H9 (cell line): ENCODE results near the gene MYO18B. TPM values are rescaled to one million over a fixed set of nuclear protein-coding genes. Genes with fewer than 3 reads are reported as not detected.

ENCODE experiments used
- DNase-seq: peaks from one replicate; pipeline ENCODE4 v3.0.0-alpha.2; 2017
- H2AFZ ChIP-seq: one replicate; pipeline ENCODE4 v1.6.1; 2013; ENCODE audit warnings: mild to moderate bottlenecking, low read length, control low read depth, moderate library complexity
- H2AK5ac ChIP-seq: 2 replicates; pipeline ENCODE4 v1.6.1; 2013; ENCODE audit warnings: low read length, control low read depth, mixed read lengths; ENCODE audit not compliant: insufficient read length
- H2BK120ac ChIP-seq: one replicate; pipeline ENCODE4 v1.6.1; 2013; ENCODE audit warnings: low read depth, mild to moderate bottlenecking, low read length, control low read depth, inconsistent platforms; ENCODE audit not compliant: poor library complexity, severe bottlenecking
- H2BK12ac ChIP-seq: 2 replicates; pipeline ENCODE4 v1.6.1; 2013; ENCODE audit warnings: low read length, control low read depth, mixed read lengths, low read depth; ENCODE audit not compliant: insufficient read length
- H2BK15ac ChIP-seq: 2 replicates; pipeline ENCODE4 v1.6.1; 2013; ENCODE audit warnings: low read depth, low read length, control low read depth
- H2BK20ac ChIP-seq: one replicate; pipeline ENCODE4 v1.6.1; 2013; ENCODE audit warnings: low read depth, mild to moderate bottlenecking, low read length, control low read depth, inconsistent platforms; ENCODE audit not compliant: poor library complexity, severe bottlenecking
- H2BK5ac ChIP-seq: 2 replicates; pipeline ENCODE4 v1.6.1; 2013; ENCODE audit warnings: low read length, control low read depth, mixed read lengths; ENCODE audit not compliant: insufficient read length
- H3K14ac ChIP-seq: 2 replicates; pipeline ENCODE4 v1.6.1; 2013; ENCODE audit warnings: low read length, control low read depth; ENCODE audit not compliant: insufficient read depth
- H3K18ac ChIP-seq: 2 replicates; pipeline ENCODE4 v1.6.1; 2013; ENCODE audit warnings: low read depth, mild to moderate bottlenecking, mixed read lengths, low read length, control low read depth; ENCODE audit not compliant: insufficient read length
- H3K23ac ChIP-seq: 2 replicates; pipeline ENCODE4 v1.6.1; 2013; ENCODE audit warnings: low read length, control low read depth, mixed read lengths, low read depth; ENCODE audit not compliant: insufficient read length
- H3K23me2 ChIP-seq: 2 replicates; pipeline ENCODE4 v1.6.1; 2013; ENCODE audit warnings: low read depth, mild to moderate bottlenecking, mixed read lengths, low read length, control low read depth; ENCODE audit not compliant: insufficient read length, poor library complexity, severe bottlenecking
- H3K27ac ChIP-seq: 2 replicates; pipeline ENCODE4 v1.5.1; 2013; ENCODE audit warnings: low read length, control low read depth, mixed read lengths, low read depth; ENCODE audit not compliant: insufficient read length
- H3K27me3 ChIP-seq: 2 replicates; pipeline ENCODE4 v1.6.1; 2013; ENCODE audit warnings: low read length, control low read depth, inconsistent platforms; ENCODE audit not compliant: insufficient read depth
- H3K4ac ChIP-seq: 2 replicates; pipeline ENCODE4 v1.6.1; 2013; ENCODE audit warnings: low read depth, mild to moderate bottlenecking, control low read depth, inconsistent platforms, low read length, moderate library complexity
- H3K4me1 ChIP-seq: 2 replicates; pipeline ENCODE4 v1.6.1; 2013; ENCODE audit warnings: low read length, control low read depth, inconsistent platforms; ENCODE audit not compliant: insufficient read depth
- H3K4me2 ChIP-seq: 2 replicates; pipeline ENCODE4 v1.6.1; 2013; ENCODE audit warnings: low read length, control low read depth, mixed read lengths; ENCODE audit not compliant: insufficient read length, insufficient read depth
- H3K56ac ChIP-seq: 2 replicates; pipeline ENCODE4 v1.6.1; 2013; ENCODE audit warnings: low read depth, mild to moderate bottlenecking, mixed read lengths, low read length, control low read depth; ENCODE audit not compliant: insufficient read length
- H3K79me1 ChIP-seq: 2 replicates; pipeline ENCODE4 v1.6.1; 2013; ENCODE audit warnings: low read depth, mild to moderate bottlenecking, moderate library complexity, low read length, control low read depth, inconsistent platforms; ENCODE audit not compliant: insufficient read depth, poor library complexity, severe bottlenecking
- H3K79me2 ChIP-seq: 2 replicates; pipeline ENCODE4 v1.6.1; 2013; ENCODE audit warnings: low read length, control low read depth, inconsistent platforms; ENCODE audit not compliant: insufficient read depth
- H3K9ac ChIP-seq: 2 replicates; pipeline ENCODE4 v1.6.1; 2013; ENCODE audit warnings: low read length, control low read depth, mixed read lengths; ENCODE audit not compliant: insufficient read length; ENCODE audit errors: extremely low read depth
- H3K9me3 ChIP-seq: one replicate; pipeline ENCODE4 v1.6.1; 2013; ENCODE audit warnings: low read depth, low read length, inconsistent platforms; ENCODE audit not compliant: control insufficient read depth
- H3T11ph ChIP-seq: one replicate; pipeline ENCODE4 v1.6.1; 2013; ENCODE audit warnings: mild to moderate bottlenecking, low read length, control low read depth, inconsistent platforms
- H4K20me1 ChIP-seq: one replicate; pipeline ENCODE4 v1.6.1; 2013; ENCODE audit not compliant: control insufficient read depth, insufficient read length, insufficient read depth
- H4K5ac ChIP-seq: 2 replicates; pipeline ENCODE4 v1.6.1; 2013; ENCODE audit warnings: low read depth, mild to moderate bottlenecking, mixed read lengths, low read length, control low read depth; ENCODE audit not compliant: insufficient read length
- H4K8ac ChIP-seq: replicated peaks from 2 replicates; pipeline ENCODE4 v1.6.1; 2013; ENCODE audit warnings: low read length, control low read depth, mixed read lengths, low read depth; ENCODE audit not compliant: insufficient read length
- H4K91ac ChIP-seq: 2 replicates; pipeline ENCODE4 v1.6.1; 2013; ENCODE audit warnings: low read depth, mild to moderate bottlenecking, moderate library complexity, mixed read lengths, low read length, control low read depth; ENCODE audit not compliant: insufficient read length
- H3K27ac Mint-ChIP-seq, 3 experiments: 2 replicates in 2 of 3; 3 replicates in 1 of 3; pipeline ENCODE4 v1.8.0; 2020 to 2021; ENCODE audit warnings: mixed read lengths in 3 of 3, mild to moderate bottlenecking in 1 of 3, moderate library complexity in 1 of 3
- H3K27me3 Mint-ChIP-seq: 2 replicates; pipeline ENCODE4 v1.8.0; 2021; ENCODE audit warnings: low read depth, mild to moderate bottlenecking, moderate library complexity, mixed read lengths
- H3K36me3 Mint-ChIP-seq, 3 experiments: 2 replicates in 2 of 3; 3 replicates in 1 of 3; pipeline ENCODE4 v1.8.0; 2020 to 2021; ENCODE audit warnings: low read depth in 3 of 3, mixed read lengths in 3 of 3; ENCODE audit not compliant: insufficient read depth in 1 of 3
- H3K4me1 Mint-ChIP-seq, 2 experiments: 2 replicates each; pipeline ENCODE4 v1.8.0; 2020; ENCODE audit warnings: mixed read lengths in 2 of 2
- H3K4me3 Mint-ChIP-seq, 2 experiments: 2 replicates in 1 of 2; 3 replicates in 1 of 2; pipeline ENCODE4 v1.8.0; 2020 to 2021; ENCODE audit warnings: mild to moderate bottlenecking in 2 of 2, mixed read lengths in 2 of 2, moderate library complexity in 1 of 2
- H3K9me3 Mint-ChIP-seq, 2 experiments: 2 replicates in 1 of 2; 3 replicates in 1 of 2; pipeline ENCODE4 v1.8.0; 2020; ENCODE audit warnings: mild to moderate bottlenecking in 2 of 2, mixed read lengths in 2 of 2, moderate library complexity in 1 of 2
- WGBS: extraction: QIAGEN DNeasy Blood & Tissue Kit; methylation state at CpG from one replicate; pipeline ENCODE4 v1.1.7; 2013; ENCODE audit warnings: missing lambda C conversion rate, low lambda C conversion rate, mixed read lengths; ENCODE audit not compliant: insufficient read length; ENCODE audit errors: extremely low coverage; 5-methylcytosine and 5-hydroxymethylcytosine counted together
- total RNA-seq: library from RNA; stranded (reverse); gene quantifications from 2 replicates; pipeline ENCODE4 v1.2.1, GENCODE V29; 2021
- TF ChIP-seq, protein P1 (sequence below): fragments of 200-600 bp; sonication (generic); conservative IDR thresholded peaks from 3 replicates; pipeline ENCODE4 v1.8.0; 2021; ENCODE audit warnings: antibody characterized with exemption, mild to moderate bottlenecking

The MYO18B gene
- total RNA-seq, 1 experiment from 2014 or later, result 0.46 TPM

DNA sequence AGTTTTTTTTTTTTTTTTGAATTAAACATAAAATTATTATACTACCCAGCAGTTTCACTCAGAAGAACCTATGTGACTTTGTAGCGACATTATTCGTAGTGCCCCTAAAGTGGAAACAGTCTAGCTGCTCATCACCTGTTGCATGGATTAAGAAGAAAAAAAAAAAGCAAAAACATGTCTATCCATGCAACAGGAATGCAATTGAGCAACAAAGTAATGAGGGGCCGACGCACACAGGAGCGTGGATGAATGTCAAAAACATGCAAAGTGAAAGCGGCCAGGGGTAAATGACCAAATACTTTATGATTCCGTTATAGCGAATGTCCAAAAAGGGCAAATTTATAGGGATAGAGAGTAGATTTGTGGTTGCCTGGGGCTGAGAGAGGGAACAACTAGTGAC is 16.3 kb downstream of the MYO18B start:
- no peaks in the 10 kb centered on the region for H3K79me2 ChIP-seq
- no peak for DNase-seq
- H3K14ac ChIP-seq, result no peak overlapping the region
- H2BK120ac ChIP-seq, result no peak overlapping the region
- H3K27me3 ChIP-seq, result no peaks in the 10 kb centered on the region
- H3K4me1 ChIP-seq, result no peaks in the 10 kb centered on the region
- H3K36me3 Mint-ChIP-seq, result peaks cover 0 to 2% (median 0%) of the 10 kb centered on the region in 3 experiments; a peak in 1 of 7 replicates
- no peak overlapping the region for H3K9ac ChIP-seq
- no peaks in the 10 kb centered on the region for H4K20me1 ChIP-seq
- no peak overlapping the region for H3K27ac ChIP-seq
- no peak overlapping the region for H3K27ac Mint-ChIP-seq
- no peaks in the 10 kb centered on the region for H3K9me3 ChIP-seq
- no peak overlapping the region for H3K23ac ChIP-seq
- no peak overlapping the region for H4K5ac ChIP-seq
- H3K18ac ChIP-seq, result no peak overlapping the region
- no peak overlapping the region for H4K8ac ChIP-seq
- H3K4me2 ChIP-seq, result no peak overlapping the region
- peaks cover 0 to 2% of the 10 kb centered on the region in 2 experiments; a peak in 1 of 5 replicates for H3K9me3 Mint-ChIP-seq
- H3K4ac ChIP-seq, result no peak overlapping the region
- H3K23me2 ChIP-seq, result no peaks in the 10 kb centered on the region
- H3T11ph ChIP-seq, result no peak overlapping the region
- no CpG with 5 or more reads among the region's 8 CpGs for WGBS
- no peaks in the 10 kb centered on the region for H3K79me1 ChIP-seq
- no peak overlapping the region for H3K4me3 Mint-ChIP-seq
- no peak overlapping the region for H2BK15ac ChIP-seq
- no peaks in the 10 kb centered on the region for H3K4me1 Mint-ChIP-seq
- H4K91ac ChIP-seq, result no peak overlapping the region
- no peak overlapping the region for H2BK12ac ChIP-seq
- no peak overlapping the region for H2AK5ac ChIP-seq
- no peak overlapping the region for H2BK20ac ChIP-seq
- TF ChIP-seq, protein P1, sequence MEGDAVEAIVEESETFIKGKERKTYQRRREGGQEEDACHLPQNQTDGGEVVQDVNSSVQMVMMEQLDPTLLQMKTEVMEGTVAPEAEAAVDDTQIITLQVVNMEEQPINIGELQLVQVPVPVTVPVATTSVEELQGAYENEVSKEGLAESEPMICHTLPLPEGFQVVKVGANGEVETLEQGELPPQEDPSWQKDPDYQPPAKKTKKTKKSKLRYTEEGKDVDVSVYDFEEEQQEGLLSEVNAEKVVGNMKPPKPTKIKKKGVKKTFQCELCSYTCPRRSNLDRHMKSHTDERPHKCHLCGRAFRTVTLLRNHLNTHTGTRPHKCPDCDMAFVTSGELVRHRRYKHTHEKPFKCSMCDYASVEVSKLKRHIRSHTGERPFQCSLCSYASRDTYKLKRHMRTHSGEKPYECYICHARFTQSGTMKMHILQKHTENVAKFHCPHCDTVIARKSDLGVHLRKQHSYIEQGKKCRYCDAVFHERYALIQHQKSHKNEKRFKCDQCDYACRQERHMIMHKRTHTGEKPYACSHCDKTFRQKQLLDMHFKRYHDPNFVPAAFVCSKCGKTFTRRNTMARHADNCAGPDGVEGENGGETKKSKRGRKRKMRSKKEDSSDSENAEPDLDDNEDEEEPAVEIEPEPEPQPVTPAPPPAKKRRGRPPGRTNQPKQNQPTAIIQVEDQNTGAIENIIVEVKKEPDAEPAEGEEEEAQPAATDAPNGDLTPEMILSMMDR, result no peak
- no peak overlapping the region for H2BK5ac ChIP-seq
- H3K27me3 Mint-ChIP-seq, result peaks cover 2% of the 10 kb centered on the region
- no peak overlapping the region for H2AFZ ChIP-seq
- no peak overlapping the region for H3K56ac ChIP-seq
